ENCODE measurements around the gene PIBF1.

DNA sequence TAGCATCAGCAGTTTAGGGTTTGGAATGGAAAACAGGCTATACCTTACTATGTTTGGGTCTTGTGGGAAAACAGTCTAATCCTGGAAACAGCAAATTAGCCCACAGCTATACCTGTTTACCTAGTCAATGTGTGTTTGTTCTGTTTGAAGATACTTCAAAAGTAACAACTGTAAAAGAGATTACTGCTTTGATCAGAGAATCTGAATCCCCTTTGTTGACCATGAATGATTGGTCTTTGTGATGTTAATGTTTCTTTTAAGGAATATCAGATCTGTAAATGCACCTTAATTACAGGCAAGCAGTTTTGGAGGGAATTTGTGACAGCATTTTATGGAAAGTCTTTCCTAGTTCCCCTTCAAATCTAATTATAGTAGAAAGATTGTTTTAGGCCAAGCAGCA lies 256.1 kb downstream of the PIBF1 start:
- TF ChIP-seq CTCF (IDR thresholded peaks at IDR 0.05), result no peak
- TF ChIP-seq POLR2A (IDR thresholded peaks at IDR 0.05), result no peak
